ENCODE measurements around the gene DACT2. TPM values are rescaled to one million over a fixed set of nuclear protein-coding genes. Genes with fewer than 3 reads are reported as not detected.
A peak's percentile ranks its signal among the peaks of the same experiment; 100 is the strongest.

DACT2 gene
- total RNA-seq, 1 experiment from 2014 or later, result 4.9 TPM

GRCh38 chr6:168318090-168318489, 1.5 kb downstream of the DACT2 start:
- ATAC-seq (no peak), DNase-seq (ENCODE audit: low spot score) (no peak)
- Mint-ChIP-seq H3K4me3 (peak overlapping the region; percentile 73), H3K4me1 (peaks cover 39% of the 10 kb centered on the region), H3K36me3 (peaks cover 9% of the 10 kb centered on the region; the same call in 1 of the 2 replicates), H3K27me3 (ENCODE audit: low read depth) (peaks cover 39% of the 10 kb centered on the region), H3K9me3 (peaks cover 10% of the 10 kb centered on the region), H3K27ac (no peak overlapping the region)
- TF ChIP-seq ZNF425 (CRISPR knock-in tag; conservative IDR thresholded peaks at IDR 0.05), result no peak
- TF ChIP-seq TP53 (CRISPR knock-in tag; IDR thresholded peaks at IDR 0.05), result no peak
- no peak for TF ChIP-seq FOXP1 (CRISPR knock-in tag; IDR thresholded peaks at IDR 0.05; ENCODE audit: borderline replicate concordance)
- no peak for TF ChIP-seq CDX4 (CRISPR knock-in tag; IDR thresholded peaks at IDR 0.05; ENCODE audit: borderline replicate concordance)
- no peak for TF ChIP-seq AFF4 (CRISPR knock-in tag; IDR thresholded peaks at IDR 0.05; ENCODE audit: borderline replicate concordance)
- no peak for TF ChIP-seq ZBTB43 (CRISPR knock-in tag; IDR thresholded peaks at IDR 0.05)
- no peak for TF ChIP-seq ZNF512 (CRISPR knock-in tag; IDR thresholded peaks at IDR 0.05; ENCODE audit: borderline replicate concordance)
- no peak for TF ChIP-seq PRDM15 (CRISPR knock-in tag; IDR thresholded peaks at IDR 0.05)
- TF ChIP-seq IRF2 (CRISPR knock-in tag; IDR thresholded peaks at IDR 0.05; ENCODE audit: borderline replicate concordance, low read depth), result no peak
- TF ChIP-seq RELA (CRISPR knock-in tag; IDR thresholded peaks at IDR 0.05; ENCODE audit: borderline replicate concordance), result no peak
- no peak for TF ChIP-seq NFATC4 (CRISPR knock-in tag; IDR thresholded peaks at IDR 0.05)
- no peak for TF ChIP-seq SP1 (CRISPR knock-in tag; conservative IDR thresholded peaks at IDR 0.05)
- no peak for TF ChIP-seq ZNF423 (CRISPR knock-in tag; IDR thresholded peaks at IDR 0.05)
- no peak for TF ChIP-seq USF2 (CRISPR knock-in tag; IDR thresholded peaks at IDR 0.05)
- TF ChIP-seq ATF1 (CRISPR knock-in tag; IDR thresholded peaks at IDR 0.05), result no peak
- POLR2A ChIA-PET, result no interaction called here
- CTCF ChIA-PET, result no interaction called here
